ENCODE results near the gene ADORA3. TPM values are rescaled to one million over a fixed set of nuclear protein-coding genes. Genes with fewer than 3 reads are reported as not detected.

ADORA3 gene
- total RNA-seq, 1 experiment from 2014 or later: 0.15 TPM

DNA sequence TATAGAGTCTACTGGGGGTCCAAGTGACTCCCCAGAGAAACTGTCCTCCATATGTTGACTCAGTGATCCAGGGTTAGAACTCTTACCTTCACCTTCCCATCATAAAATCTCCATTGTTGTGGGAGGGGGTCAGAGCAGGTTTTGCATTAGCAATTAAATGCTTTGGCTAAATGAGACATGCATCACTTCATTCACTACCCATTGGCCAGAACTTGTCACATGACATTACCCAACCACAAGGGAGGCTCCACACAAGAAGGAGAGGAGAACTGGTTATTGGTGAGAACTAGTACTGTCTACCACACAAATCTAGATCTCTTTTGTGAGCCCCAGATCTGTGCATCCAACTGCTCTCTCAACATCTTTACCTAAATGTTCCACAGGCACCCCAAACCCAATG, 33.9 kb downstream of the ADORA3 start:
- Mint-ChIP-seq H3K36me3 (no peaks in the 10 kb centered on the region), H3K4me3 (no peak overlapping the region), H3K27me3 (ENCODE audit: low read depth) (no peaks in the 10 kb centered on the region), H3K9me3 (no peaks in the 10 kb centered on the region), H3K27ac (no peak overlapping the region), H3K4me1 (no peaks in the 10 kb centered on the region)
- CTCF ChIA-PET: no interaction called here
- POLR2A ChIA-PET: no interaction called here
- ATAC-seq (no peak), DNase-seq (ENCODE audit: low spot score) (no peak)
- TF ChIP-seq ZNF512 (CRISPR knock-in tag; IDR thresholded peaks at IDR 0.05; ENCODE audit: borderline replicate concordance): no peak
- no peak for TF ChIP-seq ZNF423 (CRISPR knock-in tag; IDR thresholded peaks at IDR 0.05)
- TF ChIP-seq, protein P1, sequence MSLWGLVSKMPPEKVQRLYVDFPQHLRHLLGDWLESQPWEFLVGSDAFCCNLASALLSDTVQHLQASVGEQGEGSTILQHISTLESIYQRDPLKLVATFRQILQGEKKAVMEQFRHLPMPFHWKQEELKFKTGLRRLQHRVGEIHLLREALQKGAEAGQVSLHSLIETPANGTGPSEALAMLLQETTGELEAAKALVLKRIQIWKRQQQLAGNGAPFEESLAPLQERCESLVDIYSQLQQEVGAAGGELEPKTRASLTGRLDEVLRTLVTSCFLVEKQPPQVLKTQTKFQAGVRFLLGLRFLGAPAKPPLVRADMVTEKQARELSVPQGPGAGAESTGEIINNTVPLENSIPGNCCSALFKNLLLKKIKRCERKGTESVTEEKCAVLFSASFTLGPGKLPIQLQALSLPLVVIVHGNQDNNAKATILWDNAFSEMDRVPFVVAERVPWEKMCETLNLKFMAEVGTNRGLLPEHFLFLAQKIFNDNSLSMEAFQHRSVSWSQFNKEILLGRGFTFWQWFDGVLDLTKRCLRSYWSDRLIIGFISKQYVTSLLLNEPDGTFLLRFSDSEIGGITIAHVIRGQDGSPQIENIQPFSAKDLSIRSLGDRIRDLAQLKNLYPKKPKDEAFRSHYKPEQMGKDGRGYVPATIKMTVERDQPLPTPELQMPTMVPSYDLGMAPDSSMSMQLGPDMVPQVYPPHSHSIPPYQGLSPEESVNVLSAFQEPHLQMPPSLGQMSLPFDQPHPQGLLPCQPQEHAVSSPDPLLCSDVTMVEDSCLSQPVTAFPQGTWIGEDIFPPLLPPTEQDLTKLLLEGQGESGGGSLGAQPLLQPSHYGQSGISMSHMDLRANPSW (CRISPR knock-in tag; conservative IDR thresholded peaks at IDR 0.05; ENCODE audit: low read depth): no peak
- no peak for TF ChIP-seq GTF2I (CRISPR knock-in tag; conservative IDR thresholded peaks at IDR 0.05)
- no peak for TF ChIP-seq ZNF425 (CRISPR knock-in tag; conservative IDR thresholded peaks at IDR 0.05)
- TF ChIP-seq MYBL2 (CRISPR knock-in tag; IDR thresholded peaks at IDR 0.05): no peak
- no peak for TF ChIP-seq ATF1 (CRISPR knock-in tag; IDR thresholded peaks at IDR 0.05)
- TF ChIP-seq ZNF416 (CRISPR knock-in tag; IDR thresholded peaks at IDR 0.05): no peak
- TF ChIP-seq PRDM15 (CRISPR knock-in tag; IDR thresholded peaks at IDR 0.05): no peak
- TF ChIP-seq ZNF232 (CRISPR knock-in tag; IDR thresholded peaks at IDR 0.05): no peak
- no peak for TF ChIP-seq NFYB (CRISPR knock-in tag; conservative IDR thresholded peaks at IDR 0.05; ENCODE audit: low read depth)
- TF ChIP-seq TCF7 (CRISPR knock-in tag; IDR thresholded peaks at IDR 0.05; ENCODE audit: low read depth): no peak
- TF ChIP-seq ARID4B (CRISPR knock-in tag; IDR thresholded peaks at IDR 0.05; ENCODE audit: borderline replicate concordance): no peak
- no peak for TF ChIP-seq ESRRA (CRISPR knock-in tag; IDR thresholded peaks at IDR 0.05; ENCODE audit: borderline replicate concordance)
- TF ChIP-seq ZNF121 (CRISPR knock-in tag; IDR thresholded peaks at IDR 0.05): no peak
